GM19035 (cell line): ENCODE measurements around the gene ASIC2.

ENCODE experiments used
- ATAC-seq: cut with Tn5 transposase; IDR thresholded peaks from one replicate; pipeline ENCODE4 v1.9.1; 2021; ENCODE audit not compliant: unreplicated experiment

ASIC2 gene

DNA sequence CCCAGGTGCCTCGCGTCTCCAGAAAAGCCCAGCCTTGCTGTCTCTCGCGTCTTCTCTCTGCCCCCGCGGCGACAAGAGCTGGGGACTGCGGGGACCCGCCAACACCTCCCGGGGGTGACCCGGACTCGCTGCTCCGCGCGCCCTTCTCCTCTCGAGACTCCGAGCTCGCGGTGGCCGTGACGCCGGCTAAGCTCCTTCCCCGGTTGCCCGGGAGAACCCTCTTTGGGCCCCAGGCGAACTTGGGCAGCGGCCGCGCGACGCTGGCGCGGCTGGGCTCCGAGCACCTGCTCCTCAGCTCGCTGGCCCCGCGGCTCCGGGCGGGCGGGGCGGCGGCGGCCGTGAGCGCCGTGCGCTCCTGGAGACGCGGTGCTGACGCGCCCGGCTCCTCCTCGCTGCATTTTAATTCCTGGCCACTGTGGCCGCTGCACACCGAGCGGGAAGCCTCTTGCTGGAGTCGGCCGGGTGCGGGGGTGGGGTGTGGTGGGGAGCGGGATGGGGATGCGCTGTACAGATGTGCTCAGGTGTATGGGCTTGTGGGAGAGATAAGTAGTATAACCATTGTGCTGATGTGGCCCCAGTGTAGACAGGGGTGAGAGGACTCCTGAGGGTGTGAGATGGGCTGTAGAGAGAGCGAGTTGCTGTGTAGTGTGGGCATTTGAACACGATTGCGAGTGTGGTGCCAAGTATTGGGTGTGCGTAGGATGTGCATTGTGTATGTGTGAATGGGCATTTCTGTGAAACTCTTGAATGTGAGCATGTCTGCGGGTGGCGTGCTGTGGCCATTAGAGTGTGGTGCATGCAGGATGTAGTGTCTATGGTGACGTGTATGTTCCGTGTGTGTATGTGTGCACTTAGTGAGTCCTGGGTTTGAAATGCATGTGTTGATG, at the start of gene ASIC2:
Gene ASIC2 (minus strand): TSS at position 315 of the 887 bp plus-strand sequence.
- no peak for ATAC-seq

GRCh38 chr17:33342025-33342424, 48.9 kb upstream of the ASIC2 start:
- no peak for ATAC-seq

- ATAC-seq, result no peak
Measured at GRCh38 chr17:33338242-33338641, 45.1 kb upstream of the ASIC2 start.

DNA sequence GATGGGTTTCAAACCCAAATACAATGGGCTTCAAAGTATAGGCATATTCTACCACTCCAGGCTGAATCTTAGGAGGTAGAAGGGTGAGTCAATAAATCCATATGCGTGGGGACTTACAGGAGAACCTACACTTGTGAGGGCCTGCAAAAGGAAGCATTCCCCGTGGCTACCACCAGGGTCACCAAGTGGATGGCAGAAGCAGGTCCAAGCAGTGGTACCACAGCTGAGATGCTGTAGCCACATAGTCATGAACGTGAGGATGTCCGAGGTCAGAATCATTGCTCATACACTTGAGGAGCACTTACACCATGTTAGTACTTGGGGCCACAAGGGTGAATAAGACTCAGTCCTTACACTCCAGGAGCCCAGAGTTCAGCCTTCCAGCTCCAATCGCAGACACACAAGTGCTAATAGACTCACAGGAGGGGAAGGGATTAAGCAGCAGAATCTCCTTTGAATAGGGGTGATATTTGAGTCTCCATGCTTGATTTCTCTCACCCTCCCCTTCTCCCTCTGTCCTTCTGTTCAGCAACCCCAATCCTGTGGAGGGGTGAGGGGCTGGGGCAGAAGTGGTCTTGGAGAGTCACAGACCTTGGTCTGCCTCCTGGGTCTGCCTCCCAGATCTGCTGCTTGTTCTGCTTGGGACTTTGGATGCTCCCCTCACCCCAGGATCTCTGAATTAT, 42.5 kb upstream of the ASIC2 start:
- no peak for ATAC-seq

- ATAC-seq, result no peak
Measured at GRCh38 chr17:33334703-33335102, 41.6 kb upstream of the ASIC2 start.

GRCh38 chr17:33330877-33331276, 37.8 kb upstream of the ASIC2 start:
- no peak for ATAC-seq

GRCh38 chr17:33328129-33328528, 35.0 kb upstream of the ASIC2 start:
- ATAC-seq, result no peak

DNA sequence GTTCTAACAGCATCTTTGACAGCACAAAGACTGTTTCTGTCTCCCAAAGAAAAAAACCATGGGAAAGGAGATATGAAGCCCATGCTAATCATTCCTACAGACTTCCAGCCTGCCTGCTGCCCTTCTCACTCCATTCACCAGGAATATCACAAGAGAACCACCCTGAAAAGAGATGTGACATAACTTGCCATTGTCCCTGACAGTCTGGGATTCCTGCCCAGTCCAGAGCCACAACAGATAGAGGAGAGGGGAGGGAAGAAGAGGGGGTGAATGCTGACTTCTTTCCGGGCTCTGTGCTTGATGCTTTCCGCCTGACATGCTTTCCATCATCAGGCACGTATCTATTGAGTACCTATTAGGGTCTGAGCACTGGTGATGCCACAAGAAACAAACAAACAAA, 31.6 kb upstream of the ASIC2 start:
- no peak for ATAC-seq

DNA sequence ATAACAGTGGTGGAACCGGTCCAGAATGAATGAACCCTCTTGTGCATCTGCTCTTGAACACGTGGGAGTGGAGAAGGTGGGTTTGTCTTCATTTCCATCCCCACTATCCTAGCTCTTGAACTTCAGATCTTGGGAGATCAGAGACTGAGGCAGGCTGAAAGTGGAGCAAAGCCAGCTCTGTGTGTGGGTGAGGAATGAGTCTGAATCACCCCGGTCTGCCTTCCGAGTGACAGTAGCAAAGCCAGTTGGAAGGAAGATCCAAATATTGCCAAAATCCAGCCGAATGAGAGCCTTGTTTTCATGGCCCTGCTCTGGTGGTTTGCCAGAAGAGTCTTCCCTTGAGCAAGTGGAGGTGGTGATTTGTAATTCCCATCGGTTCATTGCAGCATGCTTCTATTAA, 29.0 kb upstream of the ASIC2 start:
- ATAC-seq, result no peak

DNA sequence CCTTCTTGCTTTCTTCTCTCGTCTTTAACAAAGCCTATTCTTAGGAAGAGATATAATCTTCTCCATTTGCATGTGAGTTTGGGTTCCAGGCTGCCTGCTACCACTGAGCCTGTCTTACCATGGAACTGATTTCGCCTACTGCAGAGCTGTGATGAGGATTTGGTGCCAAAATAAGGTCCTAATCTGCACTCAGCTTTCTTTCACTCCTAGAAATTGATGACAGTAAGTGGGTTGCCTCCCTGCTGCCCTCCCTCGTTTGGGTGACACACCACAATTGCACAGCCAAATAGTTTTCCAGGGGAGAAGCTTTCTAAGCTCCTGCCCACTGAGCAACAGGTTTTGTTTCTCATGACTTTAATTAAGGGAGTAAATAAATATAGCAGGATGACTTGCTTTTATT, 25.1 kb upstream of the ASIC2 start:
- ATAC-seq, result no peak

DNA sequence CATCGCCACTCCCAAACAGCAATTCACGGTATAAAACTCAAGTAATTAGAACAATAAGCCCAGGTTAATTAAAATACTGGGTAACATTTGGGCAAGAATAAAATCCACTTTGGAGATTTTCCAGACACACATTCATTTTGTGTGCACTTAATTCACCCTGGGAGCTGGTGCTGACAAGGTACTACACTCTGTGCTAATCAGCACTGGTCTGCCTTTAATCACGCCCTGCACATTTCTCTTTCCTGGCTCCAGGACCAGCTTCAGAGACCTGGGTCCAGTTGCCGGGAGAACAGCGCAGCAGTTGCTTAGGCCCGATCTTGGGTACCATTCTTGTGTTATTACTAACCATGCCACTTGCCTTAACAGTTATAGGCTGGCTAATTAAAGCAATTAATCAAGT, 23.7 kb upstream of the ASIC2 start:
- ATAC-seq, result no peak

GRCh38 chr17:33310296-33310695, 17.2 kb upstream of the ASIC2 start:
- ATAC-seq, result no peak

- ATAC-seq, result no peak
Measured at GRCh38 chr17:33303254-33303653, 10.2 kb upstream of the ASIC2 start.

DNA sequence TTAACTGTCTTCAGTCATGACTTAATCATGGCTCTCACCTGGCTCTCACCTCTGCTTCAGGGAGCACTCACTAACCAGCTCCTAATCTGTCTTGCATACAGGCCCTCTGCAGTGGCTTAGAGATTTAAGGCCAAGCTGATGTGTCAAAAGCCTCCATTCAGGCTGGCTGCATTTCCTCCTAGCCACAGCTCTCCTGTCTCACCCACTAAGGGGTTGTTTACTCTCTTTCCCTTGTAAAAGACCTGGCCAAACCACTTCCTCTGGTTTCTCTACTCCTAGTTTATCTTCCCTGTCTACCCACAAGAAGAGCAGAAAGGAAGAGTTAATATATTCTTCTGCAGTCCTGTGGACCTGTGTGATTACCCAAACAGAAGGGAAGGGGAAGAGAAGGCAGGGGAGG, 9.3 kb upstream of the ASIC2 start:
- no peak for ATAC-seq

GRCh38 chr17:33300241-33300640, 7.1 kb upstream of the ASIC2 start:
- ATAC-seq, result no peak

GRCh38 chr17:33299115-33299514, 6.0 kb upstream of the ASIC2 start:
- ATAC-seq, result no peak

- ATAC-seq, result no peak
Measured at GRCh38 chr17:33297643-33298042, 4.5 kb upstream of the ASIC2 start.

- ATAC-seq, result no peak
Measured at GRCh38 chr17:33294994-33295393, 1.9 kb upstream of the ASIC2 start.

- no peak for ATAC-seq
Measured at GRCh38 chr17:33292201-33292980, 704 bp downstream of the ASIC2 start.

DNA sequence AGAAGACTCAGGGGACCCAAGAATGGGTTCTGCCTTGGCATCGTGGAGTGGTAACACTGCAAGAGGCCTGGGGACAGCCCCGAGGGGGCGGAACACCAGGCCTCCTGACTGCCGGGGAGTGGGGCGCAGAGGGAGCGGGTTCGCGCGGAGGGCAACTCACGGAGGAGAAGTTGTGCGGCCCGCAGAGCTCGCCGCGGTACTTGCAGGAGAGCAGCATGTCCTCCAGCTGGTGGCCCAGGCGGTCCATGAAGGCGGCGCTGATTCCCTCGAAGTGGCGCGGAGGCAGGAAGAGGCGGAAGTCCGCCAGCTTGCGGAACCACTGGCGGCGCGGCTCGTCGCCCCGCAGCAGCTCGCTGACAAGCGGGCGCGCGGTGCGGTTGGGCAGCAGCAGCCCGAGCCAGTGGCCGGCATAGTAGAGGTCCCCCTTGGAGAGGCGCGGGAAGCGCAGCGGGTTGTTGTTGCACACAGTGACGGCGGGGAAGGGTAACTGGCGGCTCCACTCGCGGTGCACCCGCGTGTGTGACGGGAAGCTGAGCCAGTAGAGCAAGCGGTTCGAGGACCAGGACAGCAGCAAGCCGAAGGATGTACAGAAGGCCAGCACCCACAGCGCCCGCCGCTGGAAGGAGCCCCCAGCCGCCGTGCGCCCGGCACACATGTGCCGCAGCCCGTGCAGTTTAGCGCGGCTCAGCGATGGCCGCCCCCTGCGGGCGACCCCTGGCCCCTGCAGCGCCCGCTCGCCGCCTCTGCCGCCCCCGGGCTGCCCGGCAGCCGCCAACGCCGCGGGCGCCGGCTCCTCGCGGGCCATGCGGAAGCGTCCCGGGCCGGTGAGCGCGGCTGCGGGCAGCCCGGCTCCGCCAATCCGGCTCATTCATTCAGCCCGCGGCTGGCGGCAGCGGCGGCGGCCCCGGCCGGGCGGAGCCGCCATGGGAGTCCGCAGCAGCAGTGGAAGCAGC, 1.6 kb downstream of the ASIC2 start:
- no peak for ATAC-seq

DNA sequence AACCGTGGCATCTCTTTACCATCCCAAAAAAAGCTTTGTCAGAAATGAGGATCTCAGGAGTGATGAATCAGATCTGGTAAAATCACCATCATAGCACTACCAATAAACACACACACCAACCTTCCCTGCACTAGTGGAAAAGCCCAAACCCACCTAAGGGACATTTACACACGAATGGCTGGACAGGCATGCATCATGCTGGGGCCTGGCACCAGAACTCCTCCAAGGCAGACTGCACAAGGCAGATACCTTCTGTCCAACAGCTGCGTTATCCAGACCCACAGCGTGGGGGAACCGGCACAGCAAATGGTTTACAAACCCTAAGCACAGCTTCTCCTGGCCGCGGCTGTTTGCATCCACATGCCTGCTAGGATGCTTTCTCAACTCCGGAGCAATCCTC, 2.8 kb downstream of the ASIC2 start:
- ATAC-seq, result no peak
